HG02623 (cell line): Measurements from ENCODE around the gene STRBP.
A peak's percentile ranks its signal among the peaks of the same experiment; 100 is the strongest.
"Not testable (repeated sequence)": the region's sequence is repeated elsewhere in the genome, so short reads cannot be mapped to it uniquely, and the experiment has no call there.

ENCODE experiments used
- ATAC-seq: cut with Tn5 transposase; IDR thresholded peaks from one replicate; pipeline ENCODE4 v1.9.1; 2021; ENCODE audit warnings: moderate library complexity; ENCODE audit not compliant: unreplicated experiment

The STRBP gene

GRCh38 chr9:123251324-123251723, 17.1 kb downstream of the STRBP start:
- no peak for ATAC-seq

GRCh38 chr9:123250504-123250903, 17.9 kb downstream of the STRBP start:
- ATAC-seq: no peak

- ATAC-seq: not testable (repeated sequence)
Measured at GRCh38 chr9:123249162-123249561, 19.2 kb downstream of the STRBP start.

- ATAC-seq: no peak
Measured at GRCh38 chr9:123248630-123249029, 19.8 kb downstream of the STRBP start.

GRCh38 chr9:123246534-123246933, 21.9 kb downstream of the STRBP start:
- ATAC-seq: no peak

- no peak for ATAC-seq
Measured at GRCh38 chr9:123239726-123240125, 28.7 kb downstream of the STRBP start.

- ATAC-seq: no peak
Measured at GRCh38 chr9:123238365-123238764, 30.0 kb downstream of the STRBP start.

DNA sequence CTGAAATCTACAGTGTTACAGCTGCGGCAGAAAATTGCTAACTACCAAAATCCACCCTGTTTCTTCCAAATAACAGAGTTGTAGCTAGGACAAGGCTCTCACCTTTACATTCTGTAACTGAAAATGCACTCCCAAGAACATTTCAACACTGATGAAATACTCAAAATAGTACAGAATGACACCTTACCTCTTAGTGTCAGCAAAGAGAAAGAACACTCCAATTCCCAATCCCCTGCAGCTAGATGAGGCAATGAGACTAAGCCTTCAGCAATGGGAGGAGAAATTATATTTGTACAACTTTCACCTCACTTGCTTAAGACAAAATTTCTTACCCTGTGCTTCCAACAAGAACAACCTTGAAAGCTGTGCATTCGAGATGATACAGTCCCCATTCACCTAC, 31.2 kb downstream of the STRBP start:
- no peak for ATAC-seq

- no peak for ATAC-seq
Measured at GRCh38 chr9:123235448-123235847, 32.9 kb downstream of the STRBP start.

DNA sequence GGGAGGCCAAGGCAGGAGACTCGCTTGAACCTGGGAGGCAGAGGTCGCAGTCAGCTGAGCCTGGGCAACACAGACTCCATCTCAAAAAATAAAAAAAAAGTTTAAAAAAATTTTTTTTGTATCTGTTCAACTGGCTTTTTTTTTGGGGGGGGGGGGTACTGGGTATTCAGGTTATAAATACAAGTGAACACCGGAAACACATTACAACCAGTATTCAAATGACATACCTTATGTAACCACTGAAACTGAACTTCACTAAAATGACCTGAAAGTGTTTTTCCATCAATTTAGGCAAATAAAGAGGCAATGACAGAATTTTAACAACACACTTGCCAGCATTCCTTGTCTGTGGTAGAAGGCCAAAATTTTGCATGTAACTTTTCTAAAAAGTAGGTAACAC, 33.5 kb downstream of the STRBP start:
- no peak for ATAC-seq

DNA sequence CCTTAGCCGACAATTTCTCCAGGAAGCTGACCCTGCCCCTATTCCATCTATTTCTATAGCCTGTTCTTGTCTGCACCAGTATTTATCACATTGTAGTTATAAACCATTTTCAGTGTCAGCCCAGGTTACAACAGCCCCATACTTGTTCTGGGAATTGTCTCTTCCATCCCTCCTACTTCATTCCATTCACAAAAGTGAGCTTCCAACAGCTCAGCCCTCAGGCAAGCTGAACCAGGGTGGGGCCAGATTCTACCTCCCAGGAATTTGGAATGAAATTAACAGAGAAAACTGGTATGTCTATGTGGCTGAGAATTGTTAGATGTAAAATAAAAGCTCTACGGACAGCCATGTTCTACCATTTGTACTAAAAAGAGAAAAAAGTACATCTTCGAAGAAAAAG, 36.1 kb downstream of the STRBP start:
- ATAC-seq: no peak

DNA sequence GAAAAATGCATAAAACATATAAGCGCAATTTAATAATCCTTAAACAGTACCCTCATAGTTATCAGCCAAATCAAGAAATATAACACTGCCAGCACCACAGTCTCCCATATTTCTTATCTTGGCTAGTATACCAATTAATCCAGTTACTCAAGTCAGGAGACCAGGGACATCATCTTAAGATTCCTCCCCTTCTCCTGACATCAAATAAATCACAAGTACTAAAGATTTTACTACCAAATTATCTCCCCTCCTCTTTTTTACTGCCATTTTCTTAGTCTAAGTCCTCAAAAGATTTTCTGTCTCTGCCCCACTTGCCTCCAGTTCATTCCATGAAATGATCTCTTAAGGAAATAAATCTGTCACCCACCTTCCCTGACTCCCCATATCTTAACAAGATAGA, 37.0 kb downstream of the STRBP start:
- ATAC-seq: no peak

GRCh38 chr9:123228967-123229366, 39.4 kb downstream of the STRBP start:
- no peak for ATAC-seq

DNA sequence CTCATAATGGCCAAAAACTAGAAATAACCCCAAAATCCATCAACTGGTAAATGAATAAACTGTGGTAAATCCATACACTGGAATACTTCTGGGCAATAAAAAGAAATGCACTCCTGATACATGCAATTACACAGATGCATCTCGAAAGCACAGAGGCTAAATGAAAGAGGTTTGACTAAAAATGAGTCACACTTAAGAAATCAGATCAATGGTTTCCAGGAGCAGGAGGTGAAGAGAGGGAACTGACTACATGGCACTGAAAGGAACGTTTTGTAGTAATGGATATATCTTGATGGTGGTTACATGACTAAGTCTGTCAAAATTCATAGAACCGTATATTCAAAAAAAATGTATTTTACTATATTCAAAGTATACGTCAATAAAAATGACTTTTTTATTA, 42.4 kb downstream of the STRBP start:
- ATAC-seq: no peak

DNA sequence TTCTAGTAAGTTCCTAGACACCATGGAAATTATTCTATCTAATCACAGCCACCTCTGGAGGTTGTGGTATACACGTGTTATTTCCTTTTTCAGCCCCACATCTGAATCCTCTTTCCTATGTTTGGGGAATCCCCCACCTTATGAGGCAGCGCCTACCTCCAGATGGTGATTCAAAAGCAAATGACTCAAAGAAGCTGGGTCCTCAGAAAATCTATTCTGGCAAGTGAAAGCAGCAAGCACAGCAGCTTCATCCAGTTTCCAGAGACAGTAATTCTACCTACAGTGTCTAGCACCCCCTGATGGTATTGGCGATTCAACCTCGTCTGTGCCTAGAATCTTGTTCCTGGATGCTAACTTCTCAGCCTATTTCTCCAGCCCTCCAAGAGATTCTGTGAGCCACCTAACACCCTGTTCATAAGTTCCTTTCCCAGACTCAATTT, 43.0 kb downstream of the STRBP start:
- ATAC-seq: peak; percentile 84

DNA sequence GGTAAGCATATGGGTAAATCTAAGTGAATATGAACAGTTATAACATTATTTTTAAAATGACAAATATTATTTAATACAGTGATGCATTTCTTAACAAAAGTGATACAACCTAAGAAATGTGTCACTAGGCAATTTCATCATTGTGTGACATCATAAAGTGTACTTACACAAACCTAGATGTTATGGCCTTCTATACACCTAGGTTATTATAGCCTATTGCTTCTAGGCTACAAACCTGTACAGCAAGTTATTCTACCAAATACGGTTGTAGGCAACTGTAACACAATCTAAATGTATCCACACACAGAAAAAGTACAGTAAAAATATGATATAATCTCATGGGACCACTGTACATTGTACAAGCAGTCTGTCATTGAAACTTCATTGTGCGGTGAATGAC, 48.3 kb downstream of the STRBP start:
- no peak for ATAC-seq

- ATAC-seq: no peak
Measured at GRCh38 chr9:123218831-123219230, 49.6 kb downstream of the STRBP start.

DNA sequence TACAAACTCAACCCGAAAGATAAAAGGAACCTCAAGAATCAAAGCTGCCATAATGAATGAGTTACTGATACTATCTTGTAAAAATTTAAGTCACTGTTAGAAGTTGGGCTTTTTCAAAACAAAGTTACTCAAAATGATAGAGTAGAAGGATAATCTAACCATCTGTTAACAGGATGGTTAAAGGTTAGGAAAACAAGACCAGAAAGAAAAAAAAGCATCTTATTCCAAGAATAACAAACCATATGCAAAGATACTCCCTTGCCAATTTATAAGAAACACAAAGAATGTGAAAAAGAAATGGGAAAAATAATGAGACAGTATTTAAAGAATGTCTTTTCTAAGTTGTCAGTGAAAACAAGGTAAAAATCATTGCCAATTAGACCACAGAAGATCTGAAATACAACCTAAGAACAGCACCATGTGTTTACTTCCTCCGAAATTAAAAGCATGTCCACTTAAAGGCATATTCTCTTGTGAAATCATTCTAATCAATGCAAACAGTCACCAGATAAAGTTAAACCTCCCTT, 51.2 kb downstream of the STRBP start:
- ATAC-seq: no peak

DNA sequence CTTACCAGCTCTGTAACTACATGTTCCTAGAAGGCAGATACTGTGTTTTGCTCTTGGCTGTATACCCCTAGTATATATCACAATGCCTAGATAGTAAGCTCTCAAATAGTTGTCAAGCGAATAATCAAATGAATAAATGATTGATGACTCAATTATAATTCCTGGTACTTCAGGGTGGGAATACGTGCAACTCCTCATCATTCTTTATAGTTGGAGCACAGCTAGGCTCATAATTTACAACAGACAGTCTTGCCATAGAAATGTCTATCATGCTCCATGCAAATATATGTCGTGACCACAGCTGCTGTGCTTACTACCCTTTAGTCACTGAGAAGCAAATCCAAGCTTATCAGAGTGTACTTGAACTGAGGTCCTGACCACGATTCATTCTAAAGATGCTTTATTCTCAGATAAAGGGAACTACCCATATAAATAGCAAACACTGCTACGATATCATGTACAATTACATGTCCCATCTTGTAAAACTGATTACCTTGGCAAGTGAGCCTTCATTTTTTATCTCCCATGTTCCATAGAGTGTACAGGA, 52.1 kb downstream of the STRBP start:
- no peak for ATAC-seq

- ATAC-seq: no peak
Measured at GRCh38 chr9:123211081-123211480, 57.3 kb downstream of the STRBP start.

DNA sequence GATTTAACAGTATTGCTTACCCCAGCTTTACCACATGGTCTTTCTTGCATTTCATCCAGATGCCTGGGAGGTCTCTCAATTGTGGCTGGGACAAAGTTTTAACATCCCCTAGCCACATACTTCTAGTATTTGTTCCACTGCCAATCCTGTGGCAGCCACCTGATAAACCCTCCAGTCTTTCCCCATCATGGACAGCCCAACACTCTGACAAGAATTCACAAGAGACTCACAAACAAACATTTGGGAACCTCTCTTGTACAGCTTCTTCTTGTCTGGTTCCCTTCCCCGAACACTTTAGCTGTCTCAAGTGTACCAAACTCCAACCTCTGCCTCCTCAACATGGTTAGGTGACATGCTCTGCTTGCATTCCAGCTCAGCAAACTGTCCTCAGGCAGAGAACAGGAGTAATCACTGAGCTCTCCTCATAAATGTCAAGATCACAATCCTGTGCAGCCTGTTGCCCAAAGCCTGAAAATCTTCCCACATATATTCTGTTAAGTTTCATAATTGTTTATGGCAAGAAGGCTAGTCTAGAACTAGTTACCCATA, 59.7 kb downstream of the STRBP start:
- ATAC-seq: no peak

DNA sequence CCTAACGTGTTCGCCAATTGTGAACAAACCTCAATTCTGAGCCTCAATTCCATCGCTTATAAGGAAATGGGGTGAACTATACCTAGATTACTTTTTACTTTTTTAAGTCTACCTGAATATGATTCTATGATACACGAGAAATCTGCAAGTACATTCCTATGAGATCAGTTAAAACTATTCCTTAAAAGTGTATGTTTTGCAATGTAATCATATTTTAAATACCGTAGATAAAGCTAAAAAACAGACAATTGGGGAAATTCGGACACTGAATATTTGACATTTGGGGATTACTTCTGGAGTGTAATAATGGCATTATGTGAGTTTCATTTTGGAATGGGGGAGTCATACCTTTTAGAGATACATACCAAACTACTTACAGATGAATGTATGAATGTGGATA, 62.3 kb downstream of the STRBP start:
- no peak for ATAC-seq

DNA sequence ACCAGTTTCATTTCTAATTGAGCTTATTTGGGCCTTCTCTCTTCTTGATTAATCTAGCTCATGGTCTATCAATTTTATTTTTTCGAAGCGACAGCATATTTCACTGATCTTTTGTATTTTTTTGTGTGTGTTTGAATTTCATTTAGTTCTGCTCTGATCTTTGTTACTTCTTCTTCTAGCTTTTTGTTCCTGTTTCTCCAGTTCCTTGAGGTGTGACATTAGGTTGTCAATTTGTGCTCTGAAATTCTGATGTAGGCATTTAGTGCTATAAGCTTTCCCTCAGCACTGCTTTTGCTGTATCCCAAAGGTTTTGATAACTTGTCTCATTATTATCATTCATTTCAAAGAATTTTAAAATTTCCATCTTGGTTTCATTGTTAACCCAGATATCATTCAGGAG, 67.3 kb downstream of the STRBP start:
- no peak for ATAC-seq
